ENCODE results near the gene PLB1.
"Not testable (repeated sequence)": the region's sequence is repeated elsewhere in the genome, so short reads cannot be mapped to it uniquely, and the experiment has no call there.

Gene PLB1

DNA sequence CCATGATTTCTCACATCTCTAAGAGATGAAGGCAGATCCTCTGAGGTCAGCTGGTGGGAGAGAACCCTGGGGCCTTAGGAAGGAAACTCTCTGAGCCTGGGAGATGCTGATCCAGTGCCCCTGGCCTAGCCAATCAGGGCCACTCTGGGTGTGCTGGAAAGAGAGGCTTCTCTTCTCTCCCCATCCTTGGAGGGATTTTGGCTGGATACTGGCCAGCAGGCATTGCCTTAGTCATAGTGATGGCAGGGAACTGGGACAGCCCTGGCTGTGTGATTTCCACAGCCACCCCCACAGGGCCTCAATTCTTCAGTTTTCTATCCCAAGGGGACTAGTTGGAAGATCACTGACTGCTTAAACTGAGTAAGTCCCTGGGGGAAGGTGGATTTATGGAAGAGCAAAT, 26.6 kb upstream of the PLB1 start:
- DNase-seq (ENCODE audit: low read depth in 1 of 2, low spot score in 1 of 2) = no peak

DNA sequence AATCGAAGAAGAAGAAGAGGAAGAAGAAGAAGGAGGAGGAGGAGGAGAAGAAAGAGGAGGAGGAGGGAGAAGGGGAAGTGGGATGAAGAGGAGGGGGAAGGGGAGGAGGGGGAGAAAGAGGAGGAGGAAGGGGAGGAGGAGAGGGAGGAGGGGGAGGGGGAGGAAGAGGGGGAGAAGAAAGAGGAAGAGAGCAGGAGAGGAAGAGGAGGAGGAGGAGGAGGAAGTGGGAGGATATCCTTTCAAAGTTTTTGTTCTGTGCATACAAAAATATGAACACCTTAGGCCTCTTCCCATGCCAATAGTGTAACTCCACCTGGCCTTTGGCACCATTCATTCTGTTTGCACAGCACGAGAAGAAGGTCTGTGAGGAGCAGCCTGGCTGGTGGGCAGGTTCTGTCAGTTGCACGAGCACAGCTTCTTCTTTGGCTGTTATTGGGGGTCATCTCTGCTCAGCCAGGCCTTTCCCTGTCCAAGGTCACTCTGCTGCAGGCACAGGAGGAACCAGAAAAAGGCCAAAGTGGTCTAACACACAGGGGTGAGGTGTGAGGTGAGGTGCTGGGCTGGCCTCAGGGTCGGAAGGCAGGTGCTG, 25.8 kb upstream of the PLB1 start:
- no peak for DNase-seq (ENCODE audit: low read depth in 1 of 2, low spot score in 1 of 2)

DNA sequence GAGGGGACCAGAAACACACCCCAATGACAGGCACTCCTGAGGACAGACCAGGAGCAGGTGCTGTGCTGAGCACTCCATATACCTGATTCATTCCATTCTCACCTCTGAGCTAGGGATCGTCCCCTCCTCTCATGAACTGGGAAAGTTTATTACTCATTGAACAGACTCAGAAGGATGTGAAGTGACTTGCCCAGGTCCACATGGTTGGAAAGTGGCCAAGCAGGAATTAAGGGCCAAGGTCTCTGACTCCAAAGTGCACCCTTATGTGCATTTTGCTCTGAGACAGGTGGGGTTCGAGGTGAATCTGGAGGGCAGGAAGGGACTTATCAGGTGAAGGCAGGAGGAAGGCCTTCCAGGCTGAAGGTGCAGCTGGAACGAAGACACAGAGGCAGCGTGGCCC, 25.1 kb upstream of the PLB1 start:
- no peak for DNase-seq (ENCODE audit: low read depth in 1 of 2, low spot score in 1 of 2)

DNA sequence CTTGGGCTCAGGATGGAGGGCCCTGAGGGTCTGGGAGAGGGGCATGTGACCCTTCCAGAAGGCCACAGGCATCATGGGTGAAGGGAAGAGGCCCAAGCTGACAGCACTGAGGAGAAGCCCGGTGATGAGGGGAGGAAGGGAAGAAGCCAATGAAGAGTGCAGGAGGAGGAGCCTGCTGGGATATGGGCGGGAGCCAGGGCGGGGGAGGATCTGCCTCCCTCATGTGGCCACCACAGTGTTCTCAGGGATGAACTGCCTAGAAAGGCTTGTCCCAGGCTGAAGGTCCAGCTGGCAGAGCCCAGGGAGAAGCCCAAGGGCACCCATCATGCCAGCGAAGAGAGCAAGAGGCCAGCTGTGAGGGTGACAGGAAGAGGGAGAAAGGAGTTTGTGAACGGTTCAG, 24.6 kb upstream of the PLB1 start:
- no peak for DNase-seq (ENCODE audit: low read depth in 1 of 2, low spot score in 1 of 2)

DNA sequence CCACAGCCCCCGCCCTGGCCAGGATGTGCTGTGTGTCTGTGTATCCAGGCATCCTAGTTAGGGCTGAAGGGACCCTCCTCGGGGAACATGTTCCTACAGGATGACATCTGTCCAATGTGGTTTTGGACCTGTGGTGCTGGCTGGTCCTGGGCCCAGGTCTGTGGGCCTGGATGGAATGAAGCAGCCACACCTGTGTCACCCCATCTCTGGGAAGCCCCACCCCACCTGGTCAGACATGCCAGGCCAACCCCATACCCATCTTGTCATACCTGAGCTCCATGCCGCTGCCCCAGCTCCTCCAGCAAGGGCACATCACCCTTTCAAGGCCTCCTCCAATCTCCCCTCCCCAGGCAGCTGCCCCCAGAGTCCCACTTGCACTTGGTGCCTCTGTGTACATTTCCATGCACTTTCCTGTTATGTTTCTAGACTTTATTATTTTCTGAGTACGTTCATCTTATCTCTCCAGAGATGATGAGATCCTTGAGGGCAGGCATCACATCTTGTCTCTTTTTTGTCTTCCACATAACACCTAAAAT, 24.1 kb upstream of the PLB1 start:
- no peak for DNase-seq (ENCODE audit: low read depth in 1 of 2, low spot score in 1 of 2)

DNA sequence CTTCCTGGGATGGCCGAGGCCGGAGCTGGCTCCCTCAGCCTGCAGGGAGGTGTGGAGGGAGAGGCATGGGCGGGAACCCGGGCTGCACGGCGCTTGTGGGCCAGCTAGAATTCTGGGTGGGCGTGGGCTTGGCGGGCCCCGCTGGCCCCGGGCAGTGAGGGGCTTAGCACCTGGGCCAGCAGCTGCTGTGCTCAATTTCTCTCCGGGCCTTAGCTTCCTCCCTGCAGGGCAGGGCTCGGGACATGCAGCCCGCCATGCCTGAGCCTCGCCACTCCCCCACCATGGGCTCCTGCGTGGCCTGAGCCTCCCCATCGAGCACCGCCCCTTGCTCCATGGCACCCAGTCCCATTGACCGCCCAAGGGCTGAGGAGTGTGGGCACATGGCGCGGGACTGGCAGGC, 23.2 kb upstream of the PLB1 start:
- not testable (repeated sequence) for DNase-seq (ENCODE audit: low read depth in 1 of 2, low spot score in 1 of 2)

DNA sequence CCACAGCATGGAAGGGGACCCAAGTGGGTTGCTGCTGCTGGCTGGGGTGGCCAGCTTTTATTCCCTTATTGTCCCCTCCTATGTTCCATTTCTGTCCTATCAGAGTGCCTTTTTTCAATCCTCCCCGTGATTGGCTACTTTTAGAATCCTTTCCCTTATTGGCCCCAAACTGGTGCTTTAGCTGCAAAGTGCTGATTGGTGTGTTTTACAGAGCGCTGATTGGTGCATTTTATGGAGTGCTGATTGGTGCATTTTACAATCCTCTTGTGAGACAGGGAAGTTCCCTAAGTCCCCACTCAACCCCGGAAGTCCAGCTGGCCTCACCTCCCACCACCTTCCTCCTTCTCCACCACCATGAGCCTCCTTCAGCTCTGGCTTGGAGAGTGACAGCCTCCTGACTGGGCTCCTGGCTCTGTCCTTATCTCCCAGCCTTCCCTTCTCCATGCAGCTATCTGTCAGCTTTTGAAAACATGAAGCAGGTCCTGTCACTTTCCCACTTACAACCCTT, 20.7 kb upstream of the PLB1 start:
- no peak for DNase-seq (ENCODE audit: low read depth in 1 of 2, low spot score in 1 of 2)

DNA sequence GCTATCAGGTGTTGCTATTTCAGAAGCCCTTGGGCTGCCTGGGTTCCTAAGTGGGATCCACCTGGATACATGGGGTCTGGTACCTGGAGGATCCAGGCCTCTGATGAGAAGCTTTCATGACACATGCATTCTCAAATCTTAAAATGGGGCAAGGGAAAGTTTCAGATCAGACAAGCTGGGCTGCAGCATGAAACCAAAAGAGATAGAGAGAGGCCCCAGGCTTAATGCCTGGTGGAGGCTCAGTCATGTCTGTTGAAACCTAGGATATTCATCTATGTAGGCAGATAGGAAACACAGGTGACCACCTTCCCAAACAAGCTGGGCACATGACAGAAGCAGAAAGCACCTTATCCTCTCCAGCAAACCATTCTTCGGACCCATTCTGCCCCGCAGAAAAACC, 18.8 kb upstream of the PLB1 start:
- DNase-seq (ENCODE audit: low read depth in 1 of 2, low spot score in 1 of 2) = no peak

DNA sequence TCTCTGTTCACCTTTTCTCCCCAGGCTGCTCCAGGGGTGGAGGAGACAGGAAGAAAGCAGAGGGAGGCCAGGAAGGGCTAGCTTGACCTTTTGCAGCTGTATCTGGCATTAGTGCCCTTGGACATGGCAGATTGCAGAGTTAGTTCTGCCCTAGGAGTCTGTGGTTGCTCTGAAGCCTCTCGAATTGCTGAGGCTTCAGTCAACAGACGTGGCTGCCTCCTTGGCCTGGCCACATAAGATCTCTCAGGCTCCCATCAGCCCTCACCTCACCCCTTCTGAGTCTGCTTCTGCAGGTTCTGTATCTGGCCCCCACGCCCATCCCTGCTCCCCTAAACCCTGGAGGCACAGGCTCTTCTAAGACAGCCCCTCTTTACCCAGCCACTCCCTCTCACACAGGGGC, 18.2 kb upstream of the PLB1 start:
- no peak for DNase-seq (ENCODE audit: low read depth in 1 of 2, low spot score in 1 of 2)

DNA sequence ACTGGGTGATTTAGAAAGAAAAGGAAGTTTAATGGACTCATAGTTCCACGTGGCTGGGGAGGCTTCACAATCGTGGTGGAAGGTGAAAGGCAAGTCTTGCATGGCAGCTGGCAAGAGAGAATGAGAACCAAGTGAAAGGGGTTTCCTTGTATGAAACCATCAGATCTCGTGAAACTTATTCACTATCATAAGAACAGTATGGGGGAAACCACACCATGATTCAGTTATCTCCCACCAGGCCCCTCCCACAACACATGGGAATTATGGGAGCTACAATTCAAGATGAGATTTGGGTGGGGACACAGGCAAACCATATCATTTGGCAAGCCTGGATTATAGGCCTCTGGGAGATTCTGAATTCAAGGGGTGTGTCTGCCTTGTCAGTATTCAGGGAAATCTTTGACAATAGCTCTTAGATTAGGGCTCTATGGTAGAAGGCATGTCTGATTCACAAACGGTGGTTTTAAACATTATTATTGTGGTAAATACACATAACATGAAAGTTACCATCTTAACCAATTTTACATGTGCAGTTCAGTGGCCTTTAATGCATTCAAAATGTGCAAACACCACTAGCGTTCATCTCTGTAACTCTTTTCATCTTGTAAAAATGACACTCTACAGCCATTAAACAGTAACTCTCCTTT, 15.3 kb upstream of the PLB1 start:
- no peak for DNase-seq (ENCODE audit: low read depth in 1 of 2, low spot score in 1 of 2)

DNA sequence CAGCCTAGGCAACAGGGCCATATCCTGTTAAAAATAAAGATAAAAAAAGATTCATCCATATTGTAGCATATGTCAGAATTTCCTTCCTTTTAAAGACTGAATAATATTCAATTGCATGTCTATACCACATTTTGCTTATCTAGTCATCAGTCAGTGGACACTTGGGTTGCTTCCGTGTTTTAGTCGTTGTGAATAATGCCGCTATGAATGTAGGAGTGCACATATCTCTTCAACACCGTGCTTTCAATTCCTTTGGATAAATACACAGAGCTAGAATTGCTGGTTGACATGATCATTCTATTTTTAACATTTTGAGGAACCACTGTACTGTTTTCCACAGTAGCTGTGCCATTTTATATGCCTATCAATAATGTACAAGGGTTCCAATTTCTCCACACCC, 14.0 kb upstream of the PLB1 start:
- no peak for DNase-seq (ENCODE audit: low read depth in 1 of 2, low spot score in 1 of 2)

DNA sequence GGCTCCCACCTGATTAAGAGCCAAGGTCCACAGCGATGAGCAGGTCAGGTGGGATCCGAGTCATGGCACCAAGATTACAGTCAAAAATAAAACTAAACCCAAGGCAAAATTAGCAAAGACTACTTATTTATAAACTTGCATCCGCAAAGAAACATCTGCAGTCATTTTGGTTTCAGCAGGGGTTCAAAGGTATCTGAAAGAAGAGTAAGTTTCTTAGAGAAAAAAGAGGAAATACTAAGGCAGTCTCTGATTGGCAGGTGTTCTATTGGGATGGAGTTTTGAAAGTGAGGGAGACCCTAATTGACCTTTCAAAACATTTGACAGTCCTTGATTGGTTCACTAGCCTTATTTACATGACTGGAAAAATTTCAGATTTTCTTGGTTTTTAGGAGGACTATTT, 11.0 kb upstream of the PLB1 start:
- DNase-seq (ENCODE audit: low read depth in 1 of 2, low spot score in 1 of 2) = no peak

DNA sequence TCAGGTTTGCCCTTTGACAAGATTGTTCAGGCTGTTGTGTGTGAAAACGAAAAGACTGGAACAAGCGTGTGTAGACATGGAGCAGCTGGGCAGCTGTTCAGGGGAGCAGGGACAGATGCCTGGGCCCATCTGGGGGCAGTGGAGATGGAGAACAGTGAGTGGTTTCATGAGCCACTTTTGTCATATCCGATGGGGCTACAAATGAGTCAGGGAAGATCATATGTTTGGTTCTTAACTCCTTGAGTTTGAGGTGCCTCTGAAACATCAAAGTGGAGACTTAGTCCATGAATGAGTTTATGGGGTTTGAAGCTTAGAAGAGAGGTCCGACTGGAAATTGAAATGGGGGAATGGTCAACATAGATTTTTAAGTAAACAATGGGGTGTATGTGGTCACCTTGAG, 9.3 kb upstream of the PLB1 start:
- no peak for DNase-seq (ENCODE audit: low read depth in 1 of 2, low spot score in 1 of 2)

DNA sequence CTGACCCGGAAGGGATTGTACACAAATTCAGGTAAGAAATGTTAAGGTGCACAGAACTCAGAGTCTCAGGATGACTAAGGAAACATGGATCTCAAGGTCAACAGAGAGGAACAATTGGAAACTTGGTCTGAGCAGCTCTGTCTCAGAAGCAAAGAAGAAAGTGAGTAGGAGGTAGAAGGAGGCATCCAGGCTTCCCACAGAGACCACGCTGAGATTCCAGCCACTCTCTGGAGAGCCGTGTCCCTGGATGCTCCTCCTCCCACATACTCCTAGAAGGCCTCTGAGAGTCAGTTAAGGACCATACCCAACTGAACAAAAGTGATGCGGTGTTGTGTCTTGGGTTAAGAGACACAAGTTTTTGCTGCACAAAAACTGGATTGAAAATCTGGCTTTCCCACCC, 8.6 kb upstream of the PLB1 start:
- no peak for DNase-seq (ENCODE audit: low read depth in 1 of 2, low spot score in 1 of 2)

DNA sequence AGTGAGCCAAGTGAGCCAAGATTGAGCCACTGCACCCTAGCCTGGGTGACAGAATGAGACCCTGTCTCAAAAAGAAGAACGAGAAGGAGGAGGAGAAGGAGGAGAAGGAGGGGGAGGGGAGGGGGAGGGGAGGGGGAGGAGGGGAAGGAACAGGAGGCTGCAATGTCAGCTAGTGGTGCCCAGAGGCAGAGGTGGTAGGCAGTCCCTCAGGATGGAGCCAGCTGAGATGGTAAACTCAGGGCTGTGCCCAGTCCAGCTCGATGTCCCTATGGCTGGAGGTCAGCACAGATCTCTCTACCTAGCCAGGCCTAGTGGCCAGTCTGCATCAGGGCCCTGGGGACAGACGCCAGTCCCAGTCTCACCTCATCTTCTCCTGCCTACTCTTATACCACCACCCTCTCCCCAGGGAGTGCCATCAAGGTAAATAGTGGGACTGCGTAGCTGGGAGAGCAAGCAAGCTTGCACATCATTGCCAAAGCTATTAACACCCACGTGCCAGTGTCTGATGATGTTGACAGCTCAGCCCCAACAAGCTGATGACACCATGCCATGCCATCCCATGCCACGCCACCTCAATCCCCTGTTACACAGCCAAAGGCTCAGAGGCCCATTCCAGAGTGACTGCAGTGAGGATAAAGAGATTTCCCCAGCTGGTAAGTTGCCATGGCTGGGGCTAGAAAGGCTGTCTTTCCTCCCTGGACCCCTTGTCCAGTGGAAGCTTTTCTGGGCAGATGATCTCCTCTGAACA, 7.6 kb upstream of the PLB1 start:
- no peak for DNase-seq (ENCODE audit: low read depth in 1 of 2, low spot score in 1 of 2)

DNA sequence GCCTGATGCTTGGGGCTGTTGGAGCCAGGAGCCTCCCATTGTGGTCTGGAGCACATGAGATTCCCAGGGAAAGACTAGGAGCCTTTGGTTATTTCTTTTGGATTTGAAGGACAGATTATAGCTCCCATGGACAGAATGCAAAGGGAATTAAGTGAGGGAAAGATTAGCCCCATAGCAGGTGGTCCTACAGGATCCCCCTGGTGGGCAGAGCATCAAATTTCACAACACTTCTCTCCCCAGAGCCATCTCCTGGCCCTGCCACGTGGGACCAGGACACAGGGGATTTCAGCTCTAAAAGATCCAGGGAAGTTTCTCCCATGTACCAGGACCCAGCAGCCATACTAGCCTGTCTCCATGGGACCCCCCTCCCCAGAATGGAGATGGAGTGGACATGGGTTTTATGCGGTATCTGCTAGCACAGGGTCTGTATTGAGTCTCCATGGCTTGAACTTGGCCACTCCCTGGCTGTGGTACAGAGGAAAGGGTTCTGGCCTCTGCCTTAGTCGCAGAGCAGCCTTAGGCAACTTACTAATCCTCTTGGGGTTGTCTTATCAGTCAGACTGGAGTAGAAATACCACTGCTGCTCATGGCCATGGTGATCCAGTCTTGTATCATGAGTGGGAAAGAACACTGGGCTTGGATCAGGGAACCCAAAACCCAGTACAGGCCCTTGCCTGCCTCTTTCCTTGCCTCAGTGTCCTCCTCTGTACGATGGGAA, 6.8 kb upstream of the PLB1 start:
- no peak for DNase-seq (ENCODE audit: low read depth in 1 of 2, low spot score in 1 of 2)

DNA sequence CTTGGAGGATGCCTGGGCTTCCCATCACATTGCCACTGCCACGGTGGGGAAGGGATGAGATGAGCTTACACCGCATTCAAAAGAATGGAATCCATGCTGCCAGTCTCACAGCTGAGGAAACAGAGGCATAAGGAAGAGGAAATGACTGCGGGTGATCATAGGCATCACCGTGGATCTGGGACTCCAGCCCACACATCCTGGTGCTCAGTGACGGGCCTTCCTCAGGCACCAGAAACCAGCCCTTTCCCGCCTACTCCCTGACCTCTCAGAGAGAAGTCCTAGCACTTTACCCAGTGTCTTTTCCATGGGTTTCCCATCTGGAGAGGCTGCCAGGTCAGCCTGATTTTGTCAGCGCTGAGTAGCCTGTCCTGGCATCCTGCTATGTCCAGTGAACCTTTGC, 5.3 kb upstream of the PLB1 start:
- DNase-seq (ENCODE audit: low read depth in 1 of 2, low spot score in 1 of 2) = no peak

DNA sequence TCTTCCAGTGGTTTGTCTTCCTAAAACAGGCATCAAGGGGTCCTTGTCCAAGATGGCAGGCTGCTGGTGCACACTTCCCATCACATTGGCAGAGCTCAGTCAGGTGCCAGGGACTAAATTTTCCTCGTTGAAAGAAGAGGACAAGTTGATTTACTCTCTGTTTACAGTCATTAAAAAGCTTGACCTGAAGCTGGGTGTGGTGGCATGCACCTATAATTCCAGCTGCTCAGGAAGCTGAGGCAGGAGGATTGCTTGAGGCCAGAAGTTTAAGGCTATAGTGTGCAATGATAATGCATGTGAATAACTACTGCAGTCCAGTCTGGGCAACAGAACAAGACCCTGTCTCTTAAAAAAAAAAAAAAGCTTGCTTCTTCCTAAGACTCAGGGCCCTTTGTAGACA, 3.6 kb upstream of the PLB1 start:
- DNase-seq (ENCODE audit: low read depth in 1 of 2, low spot score in 1 of 2) = no peak

DNA sequence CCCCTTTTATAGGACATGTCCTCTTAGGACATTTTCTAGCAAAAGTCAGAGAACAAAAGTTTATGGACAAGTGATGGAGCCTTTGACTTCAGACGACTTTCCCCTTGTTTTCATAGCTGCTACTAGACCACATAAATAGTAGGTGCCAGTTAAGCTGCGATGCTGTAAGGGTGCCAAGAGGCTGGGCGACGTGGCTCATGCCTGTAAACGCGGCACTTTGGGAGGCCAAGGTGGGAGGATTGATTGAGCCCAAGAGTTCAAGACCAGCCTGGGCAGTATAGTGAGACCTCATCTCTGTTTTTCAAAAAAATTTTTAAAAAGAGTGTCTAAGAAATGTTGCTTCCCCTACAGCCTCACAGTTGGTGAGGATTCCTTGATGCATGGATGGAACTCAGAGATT, 2.2 kb upstream of the PLB1 start:
- no peak for DNase-seq (ENCODE audit: low read depth in 1 of 2, low spot score in 1 of 2)

DNA sequence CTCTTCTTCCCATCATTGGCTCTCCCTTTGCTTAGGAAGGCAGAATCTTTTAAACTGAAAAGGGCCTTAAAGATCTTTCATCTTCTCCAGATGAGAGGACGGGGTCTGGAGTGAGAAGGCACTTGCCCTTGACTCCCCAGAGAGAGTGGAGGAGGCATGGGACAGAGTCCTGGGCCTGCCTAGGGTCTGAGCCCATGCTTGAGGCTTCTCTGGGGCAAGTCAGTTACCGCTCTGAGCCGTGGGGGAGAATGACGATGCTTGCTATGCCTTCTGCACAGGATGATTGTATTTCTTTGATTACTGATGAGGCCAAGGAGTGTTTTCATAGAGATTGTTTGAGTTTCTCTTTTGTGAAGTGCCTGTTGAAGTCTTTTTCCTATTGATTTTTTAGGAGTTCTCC, 921 bp downstream of the PLB1 start:
- no peak for DNase-seq (ENCODE audit: low read depth in 1 of 2, low spot score in 1 of 2)

DNA sequence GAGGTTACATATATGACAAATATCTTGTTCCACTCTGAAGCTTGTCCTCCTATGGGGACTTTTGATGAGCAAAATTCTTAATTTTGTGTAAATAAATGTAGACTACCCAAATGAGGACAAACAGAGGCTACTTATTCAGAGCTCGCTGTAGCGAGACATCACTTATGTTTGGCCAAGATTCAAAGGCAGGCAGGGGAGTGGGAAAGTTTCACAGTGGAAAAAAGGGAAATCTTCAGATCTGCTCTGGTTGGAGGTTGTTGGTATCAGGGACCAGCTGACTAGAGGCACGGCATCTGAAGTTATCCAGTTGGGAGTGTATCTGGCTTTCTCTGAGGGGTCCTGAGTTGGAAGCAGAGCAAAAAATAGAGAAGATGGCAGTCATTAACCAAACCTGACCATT, 1.3 kb downstream of the PLB1 start:
- no peak for DNase-seq (ENCODE audit: low read depth in 1 of 2, low spot score in 1 of 2)

DNA sequence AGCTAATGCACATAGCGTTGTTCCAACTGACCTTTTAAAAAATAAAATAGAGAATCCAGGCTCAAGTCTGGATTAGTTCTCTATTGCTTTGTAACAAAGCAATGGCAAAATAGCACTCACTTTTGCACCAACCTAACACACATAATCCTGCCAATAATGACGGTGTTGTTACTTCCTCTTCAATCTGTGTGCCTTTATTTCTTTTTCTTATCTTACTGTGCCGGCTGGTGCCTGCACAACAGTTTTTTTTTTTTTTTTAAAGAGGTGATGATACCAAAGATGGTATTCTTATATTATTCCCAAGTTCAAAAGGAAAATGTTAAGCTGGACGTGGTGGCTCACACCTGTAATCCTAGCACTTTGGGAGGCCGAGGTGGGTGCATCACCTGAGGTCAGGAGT, 3.4 kb downstream of the PLB1 start:
- no peak for DNase-seq (ENCODE audit: low read depth in 1 of 2, low spot score in 1 of 2)
